Adrenal gland (tissue), 12 donors: Measurements from ENCODE around the gene SPAM1. TPM values are rescaled to one million over a fixed set of nuclear protein-coding genes. Genes with fewer than 3 reads are reported as not detected.

Source experiments
- DNase-seq, 7 donors: peaks; one replicate each; pipeline ENCODE4 v3.0.0-alpha.2; 2019 to 2020
- H3K27ac ChIP-seq, 5 donors: fragments of 200-600 bp; sonication (generic) in 4 of 5; 1 replicate in 3 of 5; 2 replicates in 2 of 5; pipeline versions ENCODE4 v1.5.1 to v1.8.0; 2016 to 2020; ENCODE audit warnings: mild to moderate bottlenecking in 1 of 5
- H3K27me3 ChIP-seq: fragments of 200-600 bp; 2 replicates; pipeline ENCODE4 v1.8.0; 2021
- H3K36me3 ChIP-seq, 2 donors: fragments of 200-600 bp; replicated peaks in 1 of 2; 1 replicate in 1 of 2; 2 replicates in 1 of 2; pipeline versions ENCODE4 v1.5.1 to v1.8.0; 2018 to 2022
- H3K4me1 ChIP-seq, 2 donors: fragments of 200-600 bp; replicated peaks in 1 of 2; 1 replicate in 1 of 2; 2 replicates in 1 of 2; pipeline versions ENCODE4 v1.5.1 to v1.8.0; 2018 to 2021
- H3K4me3 ChIP-seq, 4 donors: fragments of 200-600 bp; sonication (generic) in 3 of 4; one replicate each; pipeline ENCODE4 v1.5.1; 2016 to 2018
- H3K9me3 ChIP-seq, 3 donors: fragments of 200-600 bp; sonication (generic) in 1 of 3; replicated peaks in 1 of 3; 1 replicate in 2 of 3; 2 replicates in 1 of 3; pipeline versions ENCODE4 v1.5.1 to v1.8.0; 2016 to 2021
- CTCF ChIP-seq, 6 experiments: fragments of 450-650 bp in 4 of 6; fragments of 200-600 bp in 2 of 6; sonication (generic) in 1 of 6; IDR thresholded peaks; 1 replicate in 5 of 6; 2 replicates in 1 of 6; pipeline versions ENCODE4 v1.5.1 to v1.8.0; 2016 to 2021; ENCODE audit warnings: antibody characterized with exemption in 6 of 6, mild to moderate bottlenecking in 2 of 6, moderate library complexity in 1 of 6
- POLR2A ChIP-seq, 2 donors: fragments of 450-650 bp; IDR thresholded peaks; one replicate each; pipeline ENCODE4 v1.6.1; 2017; ENCODE audit warnings: antibody characterized with exemption in 2 of 2, mild to moderate bottlenecking in 2 of 2, moderate library complexity in 1 of 2
- WGBS, 4 donors: extraction: QIAGEN DNeasy Blood & Tissue Kit in 2 of 4; methylation state at CpG; one replicate each; pipeline versions ENCODE4 v1.1.5 to v1.1.7; 2013 to 2017; 5-methylcytosine and 5-hydroxymethylcytosine counted together
- intact Hi-C, 2 donors: fragments of 100-400 bp; cut with DNase I; formaldehyde crosslinking; loops; one replicate each; pipeline versions ENCODE4 v1.14.1 to v1.15.0; 2022 to 2023
- polyA plus RNA-seq, 3 donors: library from polyadenylated mRNA; stranded (reverse); fragments of 200-250 nt in 2 of 3; fragments of 350-450 nt in 1 of 3; fragmentation: Illumina TruSeq in 1 of 3; extraction: RNeasy Lipid Tissue Mini Kit (QIAGEN cat#74804) in 1 of 3; gene quantifications; one replicate each; pipeline ENCODE4 v1.2.3, GENCODE V29; 2013 to 2014
- total RNA-seq, 9 donors: library from RNA; depleted of rRNA in 4 of 9; stranded (reverse); fragments of >200 nt in 4 of 9; fragments of 120-200 nt in 1 of 9; fragmentation: NEBNext Ultra II Directional in 1 of 9; extraction: Animal tissue kit (Norgen Biotek cat#: 25700) in 1 of 9; gene quantifications; one replicate each; pipeline versions ENCODE4 v1.1.0 to v1.2.4, GENCODE V29; 2013 to 2023
- donor health status: healthy with polysubstance abuse.
- donor health status: Bipolar disorder and iron deficiency.
- donor health status: DM: yes; HTN: yes; CAD: no.
- donor health status: DM: no; HTN: no; CAD: no.
- donor health status: DM: no; HTN: no; CAD: no.
- donor health status: DM: yes; HTN: yes; CAD: no.

Gene SPAM1
- total and polyA plus RNA-seq, 12 donors, result not detected

GRCh38 chr7:123977081-123977480 lies 52.0 kb downstream of the SPAM1 start:
- Histone ChIP-seq H3K4me3 (no peak overlapping the region), H3K9me3 (no peaks in the 10 kb centered on the region), H3K27me3 (no peaks in the 10 kb centered on the region), H3K27ac (no peak overlapping the region), H3K4me1 (no peaks in the 10 kb centered on the region), H3K36me3 (no peaks in the 10 kb centered on the region)
- no peak for TF ChIP-seq POLR2A (IDR thresholded peaks at IDR 0.05)
- no peak for TF ChIP-seq CTCF (IDR thresholded peaks at IDR 0.05)
- intact Hi-C loops, result no loop called here
- DNase-seq, result no peak

GRCh38 chr7:123979876-123980275 lies 54.8 kb downstream of the SPAM1 start:
- intact Hi-C loops, result no loop called here
- TF ChIP-seq CTCF (IDR thresholded peaks at IDR 0.05) (no peak), POLR2A (IDR thresholded peaks at IDR 0.05) (no peak)
- DNase-seq, result peak in 4 of 7 donors; percentile 16 to 43 (median 30)
- Histone ChIP-seq H3K27ac (no peak overlapping the region), H3K4me1 (no peaks in the 10 kb centered on the region), H3K27me3 (no peaks in the 10 kb centered on the region), H3K4me3 (no peak overlapping the region), H3K9me3 (no peaks in the 10 kb centered on the region), H3K36me3 (no peaks in the 10 kb centered on the region)

- Histone ChIP-seq H3K4me3 (peak overlapping the region in 1 of 4 donors; percentile 28), H3K36me3 (no peaks in the 10 kb centered on the region), H3K27me3 (no peaks in the 10 kb centered on the region), H3K27ac (peak overlapping the region in 2 of 5 donors; percentile 36 to 54), H3K4me1 (no peaks in the 10 kb centered on the region), H3K9me3 (no peaks in the 10 kb centered on the region)
- TF ChIP-seq POLR2A (IDR thresholded peaks at IDR 0.05) (no peak), CTCF (IDR thresholded peaks at IDR 0.05) (no peak)
- WGBS, 4 donors, result 21 to 36% (median 23%) methylated on average over 2 of the region's 2 CpGs
- intact Hi-C loops, result no loop called here
- DNase-seq, result no peak
These were observed 62.4 kb downstream of the SPAM1 start for GRCh38 chr7:123987445-123987844.

- no peaks in the 10 kb centered on the region for H3K9me3 ChIP-seq
These were observed 68.0 kb downstream of the SPAM1 start for GRCh38 chr7:123992913-123993518.

More at GRCh38 chr7:123992913-123993518, 68.0 kb downstream of the SPAM1 start:
- intact Hi-C loops, result no loop called here
- Histone ChIP-seq H3K36me3 (no peaks in the 10 kb centered on the region), H3K4me3 (no peak overlapping the region), H3K27ac (no peak overlapping the region), H3K4me1 (no peaks in the 10 kb centered on the region), H3K27me3 (no peaks in the 10 kb centered on the region)
- WGBS, 4 donors, result 78 to 85% (median 82%) methylated on average over 2 of the region's 2 CpGs
- TF ChIP-seq POLR2A (IDR thresholded peaks at IDR 0.05) (no peak), CTCF (IDR thresholded peaks at IDR 0.05) (no peak)
- DNase-seq, result no peak
